K562 (cell line): ENCODE measurements around the gene CDC5L. TPM values are rescaled to one million over a fixed set of nuclear protein-coding genes. Genes with fewer than 3 reads are reported as not detected.

Source experiments
- ATAC-seq: fragments of 200-7000 bp; cut with Tn5 transposase; 3 replicates; pipeline ENCODE4 v1.9.1; 2020; ENCODE audit warnings: moderate library complexity
- BruUV-seq: library from RNA; stranded (reverse); fragments of 400-500 nt; replicated peaks from 2 replicates; lab custom pipeline; 2021; lab: Mats Ljungman, UMichigan
- CTCF ChIA-PET: fragments of 300-600 bp; formaldehyde crosslinking; extraction: SDS; loops from one replicate; lab custom pipeline; 2021; ENCODE audit warnings: low intra/inter-chr PET ratio; lab: Yijun Ruan, JAX
- POLR2A ChIA-PET: fragments of 300-600, 350-650 bp; sonication (Branson Sonifier 250); formaldehyde crosslinking; extraction: SDS; loops from one replicate; lab custom pipeline; 2021; ENCODE audit warnings: antibody characterized with exemption, inconsistent platforms; lab: Yijun Ruan, JAX
- DNase-seq, 4 experiments: peaks; one replicate each; pipeline versions ENCODE4 v3.0.0 to v3.0.0-alpha.2; 2011 to 2018; ENCODE audit warnings: low spot score in 3 of 4, mixed read lengths in 3 of 4; ENCODE audit errors: extremely low read depth in 1 of 4
- FAIRE-seq: peaks from 2 replicates; lab custom pipeline; 2011; peaks lifted over from hg19 to GRCh38; lab: Jason Lieb, UNC
- H2AFZ ChIP-seq: 2 replicates; pipeline ENCODE4 v1.6.0; 2011; ENCODE audit warnings: low read depth, low read length, control low read depth, inconsistent platforms
- H3K27ac ChIP-seq: fragments of 200-600 bp; 3 replicates; pipeline ENCODE4 v1.8.0; 2011; ENCODE audit warnings: low read depth, mild to moderate bottlenecking, control low read depth, inconsistent platforms, low read length, moderate library complexity, mixed read lengths; ENCODE audit errors: extremely low read depth
- H3K27me3 ChIP-seq, 2 experiments: fragments of 300-600 bp in 1 of 2; 2 replicates in 1 of 2; 3 replicates in 1 of 2; pipeline versions ENCODE4 v1.6.0 to v1.8.0; 2011; ENCODE audit warnings: inconsistent platforms in 2 of 2, low read length in 2 of 2, mild to moderate bottlenecking in 1 of 2, mixed read lengths in 1 of 2, moderate library complexity in 1 of 2; ENCODE audit not compliant: control insufficient read depth in 2 of 2, insufficient read depth in 2 of 2
- H3K36me3 ChIP-seq: fragments of 300-600 bp; 3 replicates; pipeline ENCODE4 v1.8.0; 2011; ENCODE audit warnings: mild to moderate bottlenecking, low read length, inconsistent platforms; ENCODE audit not compliant: control insufficient read depth, insufficient read depth
- H3K4me1 ChIP-seq, 2 experiments: fragments of 200-600 bp in 1 of 2; replicated peaks in 1 of 2; 2 replicates in 1 of 2; 3 replicates in 1 of 2; pipeline versions ENCODE4 v1.5.1 to v1.8.0; 2011; ENCODE audit warnings: inconsistent platforms in 2 of 2, low read length in 2 of 2, mild to moderate bottlenecking in 1 of 2, mixed read lengths in 1 of 2, moderate library complexity in 1 of 2; ENCODE audit not compliant: control insufficient read depth in 2 of 2, insufficient read depth in 2 of 2
- H3K4me2 ChIP-seq: 2 replicates; pipeline ENCODE4 v1.6.1; 2011; ENCODE audit warnings: low read length, control low read depth, inconsistent platforms, mixed read lengths; ENCODE audit not compliant: insufficient read depth
- H3K4me3 ChIP-seq: fragments of 200-600 bp; sonication (generic), shearing (Covaris generic); 2 replicates; pipeline ENCODE4 v1.5.1; 2016; ENCODE audit warnings: control low read depth, inconsistent platforms
- H3K79me2 ChIP-seq: fragments of 200-600 bp; 3 replicates; pipeline ENCODE4 v1.8.0; 2011; ENCODE audit warnings: low read length, inconsistent platforms; ENCODE audit not compliant: control insufficient read depth, insufficient read depth
- H3K9ac ChIP-seq, 2 experiments: 2 replicates each; pipeline versions ENCODE4 v1.6.0 to v1.6.1; 2011; ENCODE audit warnings: low read depth in 2 of 2, low read length in 2 of 2, control low read depth in 1 of 2, inconsistent platforms in 1 of 2, mild to moderate bottlenecking in 1 of 2, mixed read lengths in 1 of 2; ENCODE audit not compliant: insufficient read depth in 1 of 2
- H3K9me1 ChIP-seq: one replicate; pipeline ENCODE4 v1.6.0; 2011; ENCODE audit warnings: inconsistent platforms, mild to moderate bottlenecking, low read length, moderate library complexity; ENCODE audit not compliant: control insufficient read depth, insufficient read depth
- H3K9me3 ChIP-seq: replicated peaks from 2 replicates; pipeline ENCODE4 v1.5.1; 2011; ENCODE audit warnings: low read depth, low read length, inconsistent platforms; ENCODE audit not compliant: control insufficient read depth, insufficient read depth
- H4K20me1 ChIP-seq: replicated peaks from 2 replicates; pipeline ENCODE4 v1.6.1; 2011; ENCODE audit warnings: low read length, inconsistent platforms, mixed read lengths; ENCODE audit not compliant: control insufficient read depth, insufficient read depth
- BCOR ChIP-seq: fragments of 450-650 bp; IDR thresholded peaks from 2 replicates; pipeline ENCODE4 v1.6.1; 2016
- CREBBP ChIP-seq: IDR thresholded peaks from one replicate; pipeline ENCODE4 v1.6.1; 2012; ENCODE audit warnings: low read depth, mild to moderate bottlenecking, control low read depth, inconsistent platforms, low read length
- DNMT1 ChIP-seq: fragments of 450-650 bp; IDR thresholded peaks from 2 replicates; pipeline ENCODE4 v1.6.1; 2016; ENCODE audit warnings: antibody characterized with exemption, mild to moderate bottlenecking
- FOXP4 ChIP-seq: sonication (generic); formaldehyde crosslinking; IDR thresholded peaks from 2 replicates; pipeline ENCODE4 v1.8.0; 2022; ENCODE audit warnings: mild to moderate bottlenecking, missing genetic modification reagents, borderline replicate concordance
- GABPB1 ChIP-seq: sonication (generic); formaldehyde crosslinking; IDR thresholded peaks from 2 replicates; pipeline ENCODE4 v1.8.0; 2022; ENCODE audit warnings: mild to moderate bottlenecking, missing genetic modification reagents
- NKRF ChIP-seq: fragments of 450-650 bp; IDR thresholded peaks from 2 replicates; pipeline ENCODE4 v1.6.1; 2016; ENCODE audit warnings: borderline replicate concordance
- NR3C1 ChIP-seq: sonication (generic); formaldehyde crosslinking; IDR thresholded peaks from 2 replicates; pipeline ENCODE4 v1.8.1; 2022; ENCODE audit warnings: missing genetic modification reagents
- SNIP1 ChIP-seq: fragments of 450-650 bp; IDR thresholded peaks from 2 replicates; pipeline ENCODE4 v1.7.1; 2017; ENCODE audit warnings: low read depth, mild to moderate bottlenecking
- ZNF324 ChIP-seq: fragments of 250-450 bp; sonication (Bioruptor Pico); IDR thresholded peaks from 2 replicates; pipeline ENCODE4 v1.4.0; 2020; ENCODE audit warnings: mild to moderate bottlenecking
- WGBS: fragments of 100-300 bp; shearing (Covaris generic); methylation state at CpG from one replicate; pipeline ENCODE4 v1.1.6; 2016; ENCODE audit warnings: low coverage, mixed read lengths; ENCODE audit not compliant: insufficient coverage; ENCODE audit errors: missing lambda C conversion rate; 5-methylcytosine and 5-hydroxymethylcytosine counted together
- in situ Hi-C: fragments of 300-500 bp; cut with MboI; formaldehyde crosslinking; loops from 4 replicates; pipeline ENCODE4 v1.15.0; 2018; ENCODE audit warnings: inconsistent platforms, mixed read lengths
- intact Hi-C: fragments of 100-400 bp; cut with micrococcal nuclease; formaldehyde crosslinking; loops from 2 replicates; pipeline ENCODE4 v1.14.2; 2022
- polyA plus RNA-seq, 8 experiments: library from polyadenylated mRNA; depleted of rRNA in 4 of 8; stranded (reverse) in 5 of 8; unstranded in 3 of 8; fragments of >200 nt; fragmentation: Nextera tagmentation in 2 of 8; fragmentation: Illumina TruSeq in 1 of 8; extraction: Ambion mirVana in 2 of 8; extraction: Trizol in 1 of 8; gene quantifications; 2 replicates each; pipeline versions ENCODE4 v1.2.1 to v1.2.3, GENCODE V29; 2011 to 2014; ENCODE audit warnings: inconsistent platforms in 1 of 8, missing spikeins in 1 of 8
- total RNA-seq, 7 experiments: library from RNA; depleted of rRNA in 6 of 7; stranded (reverse); fragments of >200 nt in 6 of 7; fragmentation: Illumina TruSeq in 2 of 7; extraction: Trizol in 2 of 7; gene quantifications; 2 replicates each; pipeline versions ENCODE4 v1.2.1 to v1.2.3, GENCODE V29; 2011 to 2021; ENCODE audit warnings: low replicate concordance in 1 of 7
- TF ChIP-seq, protein P1 (sequence below): fragments of 450-650 bp; IDR thresholded peaks from 2 replicates; pipeline ENCODE4 v1.7.1; 2018; ENCODE audit warnings: mild to moderate bottlenecking, low read depth; ENCODE audit not compliant: partially characterized antibody

The CDC5L gene
- total and polyA plus RNA-seq, 9 of the 15 experiments (the other 6 are each of a cell fraction or from before 2014, with no cell fraction given) = 22.3 to 44.2 (median 30.8) TPM

- FAIRE-seq = no peak
- in situ Hi-C loops = no loop called here
- intact Hi-C loops = no loop called here
- no peak for DNase-seq
- no peaks in the 10 kb centered on the region for H3K79me2 ChIP-seq
- no peaks in the 10 kb centered on the region for H3K36me3 ChIP-seq
- peaks cover 18 to 21% of the 10 kb centered on the region in 2 experiments; a peak in 4 of 5 replicates for H3K27me3 ChIP-seq
- TF ChIP-seq, protein P1, sequence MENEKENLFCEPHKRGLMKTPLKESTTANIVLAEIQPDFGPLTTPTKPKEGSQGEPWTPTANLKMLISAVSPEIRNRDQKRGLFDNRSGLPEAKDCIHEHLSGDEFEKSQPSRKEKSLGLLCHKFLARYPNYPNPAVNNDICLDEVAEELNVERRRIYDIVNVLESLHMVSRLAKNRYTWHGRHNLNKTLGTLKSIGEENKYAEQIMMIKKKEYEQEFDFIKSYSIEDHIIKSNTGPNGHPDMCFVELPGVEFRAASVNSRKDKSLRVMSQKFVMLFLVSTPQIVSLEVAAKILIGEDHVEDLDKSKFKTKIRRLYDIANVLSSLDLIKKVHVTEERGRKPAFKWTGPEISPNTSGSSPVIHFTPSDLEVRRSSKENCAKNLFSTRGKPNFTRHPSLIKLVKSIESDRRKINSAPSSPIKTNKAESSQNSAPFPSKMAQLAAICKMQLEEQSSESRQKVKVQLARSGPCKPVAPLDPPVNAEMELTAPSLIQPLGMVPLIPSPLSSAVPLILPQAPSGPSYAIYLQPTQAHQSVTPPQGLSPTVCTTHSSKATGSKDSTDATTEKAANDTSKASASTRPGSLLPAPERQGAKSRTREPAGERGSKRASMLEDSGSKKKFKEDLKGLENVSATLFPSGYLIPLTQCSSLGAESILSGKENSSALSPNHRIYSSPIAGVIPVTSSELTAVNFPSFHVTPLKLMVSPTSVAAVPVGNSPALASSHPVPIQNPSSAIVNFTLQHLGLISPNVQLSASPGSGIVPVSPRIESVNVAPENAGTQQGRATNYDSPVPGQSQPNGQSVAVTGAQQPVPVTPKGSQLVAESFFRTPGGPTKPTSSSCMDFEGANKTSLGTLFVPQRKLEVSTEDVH = no peak
- no peak for TF ChIP-seq NR3C1 (CRISPR knock-in tag)
- no peak for TF ChIP-seq GABPB1 (CRISPR knock-in tag)
- no peak for TF ChIP-seq CREBBP
- TF ChIP-seq ZNF324 (CRISPR knock-in tag) = no peak
- no peak for TF ChIP-seq DNMT1
- no peak for TF ChIP-seq FOXP4 (CRISPR knock-in tag)
- no peak for TF ChIP-seq SNIP1
- TF ChIP-seq NKRF = no peak
- TF ChIP-seq BCOR = no peak
- no peaks in the 10 kb centered on the region for H3K9me3 ChIP-seq
- CTCF ChIA-PET = interaction anchor here (0.6 kb wide), 1 partner anchor 28 kb away, joined by 11 read pairs; no protein-coding TSS in a partner anchor
- no peak overlapping the region for H3K9ac ChIP-seq
- H3K4me1 ChIP-seq = no peaks in the 10 kb centered on the region
- H4K20me1 ChIP-seq = no peaks in the 10 kb centered on the region
- H3K9me1 ChIP-seq = no peaks in the 10 kb centered on the region
- BruUV-seq = no TSS peak
- no peak for ATAC-seq
- H2AFZ ChIP-seq = no peak overlapping the region
- POLR2A ChIA-PET = interaction anchor here (0.7 kb wide), 1 partner anchor 9 kb away, joined by 3 read pairs; no protein-coding TSS in a partner anchor
- no peak overlapping the region for H3K4me2 ChIP-seq
- H3K4me3 ChIP-seq = no peak overlapping the region
- 2% methylated on average over 3 of the region's 3 CpGs for whole genome bisulfite sequencing
- no peak overlapping the region for H3K27ac ChIP-seq
Observed at GRCh38 chr6:44366781-44367180, 20.7 kb upstream of the CDC5L start.
